MM.1S (cell line): ENCODE measurements around the gene IPP.

Experiments
- DNase-seq: peaks from one replicate; pipeline ENCODE4 v3.0.0-alpha.2; 2015
- H2AFZ ChIP-seq: fragments of 300-600 bp; sonication (generic); 2 replicates; pipeline ENCODE4 v1.6.0; 2016; ENCODE audit warnings: antibody characterized with exemption, low read length
- H3F3A ChIP-seq: fragments of 300-600 bp; sonication (generic); 2 replicates; pipeline ENCODE4 v1.6.1; 2016; ENCODE audit warnings: mild to moderate bottlenecking, antibody characterized with exemption, low read length, moderate library complexity, mixed read lengths; ENCODE audit not compliant: insufficient read depth
- H3K27ac ChIP-seq: fragments of 300-600 bp; sonication (generic); 2 replicates; pipeline ENCODE4 v1.5.1; 2016; ENCODE audit warnings: mild to moderate bottlenecking, low read length
- H3K27me3 ChIP-seq: fragments of 300-600 bp; sonication (generic); replicated peaks from 2 replicates; pipeline ENCODE4 v1.6.0; 2016; ENCODE audit warnings: low read length; ENCODE audit not compliant: insufficient read depth
- H3K36me3 ChIP-seq: fragments of 300-600 bp; sonication (generic); replicated peaks from 2 replicates; pipeline ENCODE4 v1.6.1; 2016; ENCODE audit warnings: mild to moderate bottlenecking, low read length, mixed read lengths; ENCODE audit not compliant: insufficient read depth
- H3K4me1 ChIP-seq: fragments of 300-600 bp; sonication (generic); 2 replicates; pipeline ENCODE4 v1.6.1; 2016; ENCODE audit warnings: low read length, mixed read lengths
- H3K4me2 ChIP-seq: fragments of 300-600 bp; sonication (generic); 2 replicates; pipeline ENCODE4 v1.6.0; 2016; ENCODE audit warnings: low read depth, low read length
- H3K4me3 ChIP-seq: fragments of 300-600 bp; sonication (generic); 2 replicates; pipeline ENCODE4 v1.5.1; 2016; ENCODE audit warnings: low read length, mixed read lengths
- H3K79me2 ChIP-seq: fragments of 300-600 bp; sonication (generic); 2 replicates; pipeline ENCODE4 v1.6.1; 2016; ENCODE audit warnings: mixed run types, low read length, mixed read lengths
- H3K9ac ChIP-seq: fragments of 300-600 bp; sonication (generic); 2 replicates; pipeline ENCODE4 v1.6.1; 2016; ENCODE audit warnings: low read length, mixed read lengths
- H3K9me2 ChIP-seq: fragments of 300-600 bp; sonication (generic); replicated peaks from 2 replicates; pipeline ENCODE4 v1.6.1; 2016; ENCODE audit warnings: mild to moderate bottlenecking, low read length, mixed read lengths; ENCODE audit not compliant: insufficient read depth
- H3K9me3 ChIP-seq: fragments of 300-600 bp; sonication (generic); replicated peaks from 2 replicates; pipeline ENCODE4 v1.6.1; 2016; ENCODE audit warnings: mild to moderate bottlenecking, low read length, mixed read lengths; ENCODE audit not compliant: insufficient read depth
- H4K20me1 ChIP-seq: fragments of 300-600 bp; sonication (generic); 2 replicates; pipeline ENCODE4 v1.6.1; 2016; ENCODE audit warnings: mild to moderate bottlenecking, low read length, moderate library complexity, mixed read lengths; ENCODE audit not compliant: insufficient read depth
- CTCF ChIP-seq: fragments of 300-600 bp; sonication (generic); IDR thresholded peaks from 2 replicates; pipeline ENCODE4 v1.5.1; 2016; ENCODE audit warnings: antibody characterized with exemption, low read length, mixed read lengths
- EZH2 ChIP-seq: fragments of 300-600 bp; sonication (generic); optimal IDR thresholded peaks from 2 replicates; pipeline ENCODE3; 2017; ENCODE audit warnings: low read depth, mild to moderate bottlenecking, antibody characterized with exemption, low read length, mixed read lengths
- EZH2phosphoT487 ChIP-seq: fragments of 300-600 bp; sonication (generic); IDR thresholded peaks from 2 replicates; pipeline ENCODE4 v1.6.1; 2018; ENCODE audit warnings: antibody characterized with exemption, low read length

IPP gene

DNA sequence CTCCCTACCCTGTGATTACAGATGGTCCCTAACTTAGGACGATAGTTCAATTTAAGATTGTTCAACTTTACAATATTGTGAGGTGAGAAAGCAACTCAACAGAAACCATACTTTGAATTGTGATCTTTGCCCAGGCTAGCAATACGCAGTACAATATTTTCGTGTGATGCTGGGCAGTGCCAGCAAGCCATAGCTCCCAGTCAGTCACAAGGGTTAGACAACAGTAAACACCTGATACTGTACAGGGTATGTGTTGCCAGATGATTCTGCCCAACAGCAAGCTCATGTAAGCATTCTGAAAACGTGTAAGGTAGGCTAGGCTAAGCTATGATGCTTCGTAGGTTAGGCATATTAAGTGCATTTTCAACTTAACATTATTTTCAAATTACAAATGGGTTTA lies 76.0 kb downstream of the IPP start:
- no peak overlapping the region for H3K4me3 ChIP-seq
- H4K20me1 ChIP-seq: peaks cover 28% of the 10 kb centered on the region
- peaks cover 96% of the 10 kb centered on the region for H3K79me2 ChIP-seq
- no peak overlapping the region for H3K27ac ChIP-seq
- H3F3A ChIP-seq: no peaks in the 10 kb centered on the region; the same call in 1 of the 2 replicates
- no peaks in the 10 kb centered on the region for H3K9me3 ChIP-seq
- no peak overlapping the region for H2AFZ ChIP-seq
- no peak overlapping the region for H3K9ac ChIP-seq
- H3K9me2 ChIP-seq: no peaks in the 10 kb centered on the region
- no peak overlapping the region for H3K4me2 ChIP-seq
- peaks cover 5% of the 10 kb centered on the region; the same call in 1 of the 2 replicates for H3K4me1 ChIP-seq
- no peak for DNase-seq
- no peaks in the 10 kb centered on the region for H3K36me3 ChIP-seq
- H3K27me3 ChIP-seq: no peaks in the 10 kb centered on the region
- TF ChIP-seq EZH2phosphoT487 (no peak), EZH2 (no peak), CTCF (no peak)

DNA sequence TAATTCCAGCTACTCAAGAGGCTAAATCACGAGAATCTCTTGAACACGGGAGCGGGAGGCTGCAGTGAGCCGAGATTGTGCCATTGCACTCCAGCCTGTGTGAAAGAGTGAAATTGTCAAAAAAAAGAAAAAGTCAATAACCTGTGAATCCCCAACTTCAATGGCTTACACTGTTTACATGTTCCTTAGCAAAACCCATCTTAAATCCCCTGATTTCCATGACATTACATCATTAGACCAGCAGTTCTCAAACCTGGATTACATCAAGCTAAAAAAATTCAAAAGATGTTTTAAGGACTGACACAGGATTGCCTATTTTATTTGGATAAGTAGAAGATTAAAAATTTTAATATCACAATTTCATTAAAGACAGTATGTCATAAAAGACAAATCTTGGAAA lies 76.5 kb downstream of the IPP start:
- Histone ChIP-seq H3K4me2 (no peak overlapping the region), H3K4me3 (no peak overlapping the region), H3K9me3 (no peaks in the 10 kb centered on the region), H4K20me1 (peaks cover 28% of the 10 kb centered on the region), H3K27me3 (no peaks in the 10 kb centered on the region), H3K9me2 (no peaks in the 10 kb centered on the region), H3F3A (no peaks in the 10 kb centered on the region; the same call in 1 of the 2 replicates), H3K36me3 (no peaks in the 10 kb centered on the region), H3K27ac (no peak overlapping the region), H3K4me1 (no peaks in the 10 kb centered on the region), H3K9ac (no peak overlapping the region), H2AFZ (no peak overlapping the region), H3K79me2 (peaks cover 96% of the 10 kb centered on the region)
- TF ChIP-seq EZH2phosphoT487 (no peak), CTCF (no peak), EZH2 (no peak)
- no peak for DNase-seq

DNA sequence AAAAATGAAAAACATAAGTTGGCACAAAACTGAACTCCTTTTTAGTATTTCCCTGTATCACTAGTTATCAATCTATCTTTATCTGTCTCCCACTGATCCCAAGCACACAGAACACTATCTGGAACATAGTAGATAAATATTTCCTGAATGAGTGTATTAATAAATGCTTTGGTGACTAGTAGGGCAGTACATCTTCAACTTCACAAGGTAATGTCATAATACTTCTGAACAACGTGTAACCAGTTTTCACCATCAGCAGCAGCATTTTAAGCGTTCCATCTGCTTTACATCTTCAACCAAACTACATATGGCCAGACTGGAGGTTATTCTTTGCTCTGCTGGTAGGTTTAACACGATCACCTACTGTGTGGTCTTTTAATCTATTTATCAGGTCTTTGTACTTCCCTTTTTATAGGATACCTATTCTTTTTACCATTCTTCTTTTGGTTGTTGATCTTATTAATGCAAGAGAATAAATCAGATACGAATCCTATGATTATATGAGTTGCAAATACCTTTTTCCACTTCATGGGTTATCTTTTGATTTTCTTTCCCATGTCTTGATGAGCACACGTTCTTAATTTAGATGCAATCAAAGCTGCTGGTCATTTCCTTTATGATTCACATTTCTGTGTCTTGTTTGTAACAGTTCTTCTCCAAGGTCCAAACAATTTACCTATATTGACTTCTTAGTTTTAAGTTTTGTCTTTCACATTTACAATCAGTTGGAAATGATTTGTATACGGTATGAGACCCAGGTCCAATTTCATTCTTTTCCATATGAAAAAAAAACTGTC lies 80.4 kb downstream of the IPP start:
- Histone ChIP-seq H3K9me2 (no peaks in the 10 kb centered on the region), H3K9ac (no peak overlapping the region), H3K4me2 (no peak overlapping the region), H4K20me1 (peaks cover 10% of the 10 kb centered on the region; the same call in 1 of the 2 replicates), H3K4me3 (no peak overlapping the region), H3K27me3 (no peaks in the 10 kb centered on the region), H3K79me2 (peaks cover 99% of the 10 kb centered on the region), H3K4me1 (no peaks in the 10 kb centered on the region), H3F3A (no peaks in the 10 kb centered on the region), H3K27ac (no peak overlapping the region), H2AFZ (no peak overlapping the region), H3K36me3 (no peaks in the 10 kb centered on the region), H3K9me3 (no peaks in the 10 kb centered on the region)
- TF ChIP-seq EZH2 (no peak), CTCF (no peak), EZH2phosphoT487 (no peak)
- DNase-seq: no peak
